Left cardiac atrium (tissue), 2 donors: ENCODE data around the gene ZNF136. TPM values are rescaled to one million over a fixed set of nuclear protein-coding genes. Genes with fewer than 3 reads are reported as not detected.

Experiments
- total RNA-seq, 2 donors: library from RNA; stranded (reverse); fragmentation: NEBNext Ultra II Directional; extraction: Animal tissue kit (Norgen Biotek cat#: 25700); gene quantifications; one replicate each; pipeline ENCODE4 v1.2.1, GENCODE V29; 2021
- donor health status: DM: no; HTN: yes; CAD: no; lungs with severe emphysema.
- donor health status: DM: yes; HTN: yes; CAD: no.

ZNF136 gene
- total RNA-seq, 2 donors from 2014 or later: 5.0 to 6.5 TPM

Other genes with a start within 250 kb of the ZNF136 start
- 1 to 10 TPM; 4.7 to 5.6 TPM for gene ZNF700, start 238.0 kb upstream of the ZNF136 start, total RNA-seq
- gene ZNF763, start 198.1 kb upstream of the ZNF136 start, total RNA-seq: 1 to 10 TPM; 1.5 to 3.4 TPM
- 1 to 10 TPM; 2.9 to 4.0 TPM for gene ZNF433, start 127.4 kb upstream of the ZNF136 start, total RNA-seq
- under 1 TPM; 0.29 to 0.73 TPM for gene ZNF878, start 110.1 kb upstream of the ZNF136 start, total RNA-seq
- 10 to 100 TPM; 10.5 to 11.6 TPM for gene ZNF844, start 98.4 kb upstream of the ZNF136 start, total RNA-seq
- gene ZNF20, start 22.7 kb upstream of the ZNF136 start, total RNA-seq: 1 to 10 TPM in 1 of 2 donors, under 1 TPM in 1; 0.89 to 1.1 TPM
- 1 to 10 TPM; 3.3 to 4.2 TPM for gene ZNF625, start 6.4 kb upstream of the ZNF136 start, total RNA-seq
- gene ZNF44, start 131.8 kb downstream of the ZNF136 start, total RNA-seq: 10 to 100 TPM in 1 of 2 donors, 1 to 10 TPM in 1; 7.4 to 11.5 TPM
- 1 to 10 TPM; 3.8 to 6.3 TPM for gene ZNF563, start 170.5 kb downstream of the ZNF136 start, total RNA-seq
- 1 to 10 TPM; 2.9 to 4.3 TPM for gene ZNF442, start 202.6 kb downstream of the ZNF136 start, total RNA-seq
- gene ZNF799, start 238.2 kb downstream of the ZNF136 start, total RNA-seq: 1 to 10 TPM; 2.4 to 3.6 TPM